Astrocyte (in vitro differentiated cells and primary cell): ENCODE data around the gene ZFYVE28.

Source experiments
- CTCF ChIP-seq: IDR thresholded peaks from 2 replicates; pipeline ENCODE4 v1.5.1; 2011; ENCODE audit warnings: low read depth, mild to moderate bottlenecking, inconsistent platforms, low read length, moderate library complexity; ENCODE audit not compliant: insufficient read depth
- EZH2 ChIP-seq: IDR thresholded peaks from 2 replicates; pipeline ENCODE4 v1.6.1; 2012; ENCODE audit warnings: mild to moderate bottlenecking, low read length, inconsistent platforms; ENCODE audit not compliant: insufficient read depth

DNA sequence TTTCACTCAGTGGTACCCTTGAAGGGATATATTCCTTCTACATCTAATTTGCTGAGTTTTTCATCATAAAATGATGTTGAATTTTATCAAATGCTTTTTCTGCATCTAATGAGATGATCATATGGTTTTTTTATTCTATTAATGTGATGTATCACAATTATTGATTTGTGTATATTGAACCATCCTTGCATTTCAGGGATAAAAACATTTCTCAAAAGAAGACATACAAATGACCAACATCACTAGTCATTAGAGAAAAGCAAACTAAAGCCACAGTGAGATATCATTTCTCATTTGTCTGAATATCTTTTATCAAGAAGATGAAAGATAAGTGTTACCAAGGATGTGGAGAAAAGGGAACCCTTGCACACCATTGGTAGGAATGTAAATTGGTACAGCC, 90.9 kb downstream of the ZFYVE28 start:
- TF ChIP-seq CTCF (no peak), EZH2 (no peak)
